Panc1 (cell line): ENCODE data around the gene CLDN22. TPM values are rescaled to one million over a fixed set of nuclear protein-coding genes. Genes with fewer than 3 reads are reported as not detected.

Experiments used
- ATAC-seq: fragments of 200-7000 bp; cut with Tn5 transposase; 2 replicates; pipeline ENCODE4 v1.9.1; 2020; ENCODE audit warnings: mild to moderate bottlenecking, moderate library complexity
- BruUV-seq: library from RNA; stranded (reverse); fragments of 400-500 nt; replicated peaks from 2 replicates; lab custom pipeline; 2021; lab: Mats Ljungman, UMichigan
- CTCF ChIA-PET: fragments of 300-600 bp; sonication (Branson Sonifier 250); formaldehyde crosslinking; loops from one replicate; lab custom pipeline; 2022; ENCODE audit warnings: antibody characterized with exemption; lab: Charles Lee
- POLR2A ChIA-PET: fragments of 300-600 bp; sonication (Branson Sonifier 250); formaldehyde crosslinking; loops from one replicate; lab custom pipeline; 2022; ENCODE audit warnings: antibody characterized with exemption; lab: Charles Lee
- DNase-seq: peaks from one replicate; pipeline ENCODE4 v3.0.0-alpha.2; 2010; ENCODE audit warnings: low read depth, low spot score
- H3K27ac ChIP-seq: 2 replicates; pipeline ENCODE4 v1.5.1; 2011; ENCODE audit warnings: mild to moderate bottlenecking, low read length, inconsistent platforms
- H3K27me3 ChIP-seq: fragments of 200-500 bp; sonication (Bioruptor generic); 2 replicates; pipeline ENCODE4 v1.6.0; 2014; ENCODE audit warnings: low read length, inconsistent platforms; ENCODE audit not compliant: control insufficient read depth, insufficient read depth
- H3K36me3 ChIP-seq: fragments of 200-500 bp; sonication (Bioruptor generic); 2 replicates; pipeline ENCODE4 v1.5.1; 2014; ENCODE audit warnings: inconsistent platforms, mild to moderate bottlenecking, low read length, moderate library complexity; ENCODE audit not compliant: control insufficient read depth, insufficient read depth
- H3K4me1 ChIP-seq: 2 replicates; pipeline ENCODE4 v1.5.1; 2011; ENCODE audit warnings: inconsistent platforms, mild to moderate bottlenecking, low read length, moderate library complexity; ENCODE audit not compliant: control insufficient read depth, insufficient read depth
- H3K4me3 ChIP-seq, 2 experiments: 2 replicates each; pipeline ENCODE4 v1.5.1; 2011 to 2012; ENCODE audit warnings: low read depth in 2 of 2, low read length in 2 of 2, mild to moderate bottlenecking in 2 of 2, inconsistent platforms in 1 of 2, moderate library complexity in 1 of 2
- H3K9me3 ChIP-seq: fragments of 200-500 bp; sonication (Bioruptor generic); 2 replicates; pipeline ENCODE4 v1.5.1; 2014; ENCODE audit warnings: low read depth, mild to moderate bottlenecking, inconsistent platforms, low read length, moderate library complexity; ENCODE audit not compliant: control insufficient read depth, insufficient read depth
- CTCF ChIP-seq: fragments of 450-650 bp; IDR thresholded peaks from 2 replicates; pipeline ENCODE4 v1.5.1; 2017; ENCODE audit warnings: mild to moderate bottlenecking
- POLR2AphosphoS5 ChIP-seq: IDR thresholded peaks from 2 replicates; pipeline ENCODE4 v1.6.1; 2012; ENCODE audit warnings: mild to moderate bottlenecking, low read depth, low read length, moderate library complexity
- REST ChIP-seq, 2 experiments: IDR thresholded peaks; 2 replicates each; pipeline ENCODE4 v1.6.1; 2011 to 2012; ENCODE audit warnings: low read depth in 2 of 2, control low read depth in 1 of 2, low read length in 1 of 2, mild to moderate bottlenecking in 1 of 2, moderate library complexity in 1 of 2; ENCODE audit not compliant: insufficient read depth in 1 of 2
- SIN3A ChIP-seq: IDR thresholded peaks from 2 replicates; pipeline ENCODE4 v1.6.1; 2012; ENCODE audit warnings: low read depth, mild to moderate bottlenecking, low read length, moderate library complexity, borderline replicate concordance; ENCODE audit not compliant: insufficient read depth
- TCF7L2 ChIP-seq: IDR thresholded peaks from 2 replicates; pipeline ENCODE4 v1.6.1; 2011; ENCODE audit warnings: mild to moderate bottlenecking, low read depth, low read length, inconsistent platforms
- in situ Hi-C: cut with HindIII; loops from 2 replicates; pipeline ENCODE4 v1.10.0; 2016; ENCODE audit warnings: low sequenced_read_pairs, low pct_unique_long_range_greater_than_20kb
- intact Hi-C: fragments of 100-400 bp; cut with micrococcal nuclease; formaldehyde crosslinking; loops from one replicate; pipeline ENCODE4 v1.10.0; 2022; ENCODE audit not compliant: unreplicated experiment
- total RNA-seq: library from RNA; stranded (reverse); gene quantifications from one replicate; pipeline ENCODE4 v1.2.1, GENCODE V29; 2021; ENCODE audit not compliant: unreplicated experiment

Gene CLDN22
- total RNA-seq, 1 experiment from 2014 or later: not detected

DNA sequence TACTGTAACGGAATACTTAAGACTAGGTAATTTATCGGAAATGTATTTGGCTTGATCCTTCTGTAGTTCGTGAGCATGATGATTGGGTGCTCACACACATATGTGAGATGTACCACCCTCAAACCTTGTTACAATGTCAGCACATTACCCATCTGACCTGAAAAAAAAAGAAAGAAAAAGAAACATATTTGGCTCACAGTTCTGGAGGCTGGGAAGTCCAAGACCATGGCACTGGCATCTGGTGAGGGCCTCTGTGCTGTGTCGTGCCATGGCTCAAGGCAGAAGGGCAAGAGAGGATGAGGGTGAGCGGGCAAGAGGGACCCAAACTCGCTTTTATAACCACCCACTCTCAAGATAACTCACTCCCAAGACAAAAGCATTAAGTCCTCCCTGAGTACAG lies 9.2 kb upstream of the CLDN22 start:
- H3K9me3 ChIP-seq: no peaks in the 10 kb centered on the region
- no peak for DNase-seq
- ChIA-PET CTCF (no interaction called here), POLR2A (no interaction called here)
- H3K27me3 ChIP-seq: no peaks in the 10 kb centered on the region
- TF ChIP-seq TCF7L2: no peak
- TF ChIP-seq POLR2AphosphoS5: no peak
- TF ChIP-seq CTCF: no peak
- TF ChIP-seq REST (IDR thresholded peaks at IDR 0.05; ENCODE audit: insufficient read depth in 1 of 2, low read depth in 2 of 2, low read length in 1 of 2): no peak
- TF ChIP-seq SIN3A: no peak
- no peak for ATAC-seq
- intact Hi-C loops (no loop called here), in situ Hi-C loops (no loop called here)
- H3K36me3 ChIP-seq: no peaks in the 10 kb centered on the region
- no TSS peak for BruUV-seq
- no peak overlapping the region for H3K4me3 ChIP-seq
- no peak overlapping the region for H3K27ac ChIP-seq
- H3K4me1 ChIP-seq: 0 out of 2 replicates have a peak, but pooled peaks cover 3% of the 10 kb centered on the region

- intact Hi-C loops (no loop called here), in situ Hi-C loops (no loop called here)
- Histone ChIP-seq H3K4me3 (no peak overlapping the region), H3K27ac (no peak overlapping the region), H3K9me3 (no peaks in the 10 kb centered on the region), H3K4me1 (0 out of 2 replicates have a peak, but pooled peaks cover 3% of the 10 kb centered on the region), H3K27me3 (no peaks in the 10 kb centered on the region), H3K36me3 (no peaks in the 10 kb centered on the region)
- TF ChIP-seq TCF7L2: no peak
- TF ChIP-seq CTCF: no peak
- no peak for TF ChIP-seq POLR2AphosphoS5
- no peak for TF ChIP-seq REST (IDR thresholded peaks at IDR 0.05; ENCODE audit: insufficient read depth in 1 of 2, low read depth in 2 of 2, low read length in 1 of 2)
- no peak for TF ChIP-seq SIN3A
- ATAC-seq: no peak
- BruUV-seq: no TSS peak
- no peak for DNase-seq
- ChIA-PET CTCF (no interaction called here), POLR2A (no interaction called here)
These were observed 8.8 kb upstream of the CLDN22 start for GRCh38 chr4:183328832-183329231.
